DOHH2 (cell line): ENCODE data around the gene APBB1.

Source experiments
- H3F3A ChIP-seq: fragments of 200-600 bp; sonication (generic), shearing (Covaris generic); 2 replicates; pipeline ENCODE4 v1.6.0; 2016; ENCODE audit warnings: antibody characterized with exemption, mild to moderate bottlenecking; ENCODE audit not compliant: control insufficient read depth, insufficient read depth
- H3K27ac ChIP-seq: fragments of 200-600 bp; sonication (generic); 2 replicates; pipeline ENCODE4 v1.5.1; 2014; ENCODE audit warnings: low read depth, mild to moderate bottlenecking, low read length, moderate library complexity
- H3K27me3 ChIP-seq: fragments of 200-600 bp; sonication (generic); 2 replicates; pipeline ENCODE4 v1.6.1; 2014; ENCODE audit warnings: mild to moderate bottlenecking, low read length, mixed read lengths; ENCODE audit not compliant: control insufficient read depth
- H3K36me3 ChIP-seq: fragments of 200-600 bp; sonication (generic); 2 replicates; pipeline ENCODE4 v1.6.1; 2014; ENCODE audit warnings: mild to moderate bottlenecking, low read length, moderate library complexity, mixed read lengths; ENCODE audit not compliant: control insufficient read depth
- H3K4me1 ChIP-seq: fragments of 200-600 bp; sonication (generic); 2 replicates; pipeline ENCODE4 v1.6.1; 2014; ENCODE audit warnings: mild to moderate bottlenecking, low read length, mixed read lengths; ENCODE audit not compliant: control insufficient read depth
- H3K4me2 ChIP-seq: fragments of 200-600 bp; sonication (generic); 2 replicates; pipeline ENCODE4 v1.6.0; 2014; ENCODE audit warnings: mild to moderate bottlenecking, low read length, moderate library complexity
- H3K4me3 ChIP-seq: fragments of 200-600 bp; sonication (generic); 2 replicates; pipeline ENCODE4 v1.5.1; 2014; ENCODE audit warnings: mild to moderate bottlenecking, low read length, mixed read lengths
- H3K79me2 ChIP-seq: fragments of 200-600 bp; sonication (generic); 2 replicates; pipeline ENCODE4 v1.6.1; 2014; ENCODE audit warnings: mild to moderate bottlenecking, low read length, mixed read lengths; ENCODE audit not compliant: control insufficient read depth
- H3K9me2 ChIP-seq: fragments of 200-600 bp; sonication (generic); replicated peaks from 2 replicates; pipeline ENCODE4 v1.6.1; 2014; ENCODE audit warnings: mild to moderate bottlenecking, low read length, mixed read lengths; ENCODE audit not compliant: control insufficient read depth
- H3K9me3 ChIP-seq: fragments of 200-600 bp; sonication (generic); 2 replicates; pipeline ENCODE4 v1.6.1; 2014; ENCODE audit warnings: antibody characterized with exemption, low read length, mixed read lengths; ENCODE audit not compliant: control insufficient read depth, insufficient read depth
- H4K20me1 ChIP-seq: fragments of 200-600 bp; sonication (generic); 2 replicates; pipeline ENCODE4 v1.6.0; 2014; ENCODE audit warnings: low read depth, mild to moderate bottlenecking, antibody characterized with exemption, low read length, moderate library complexity; ENCODE audit not compliant: control insufficient read depth, insufficient read depth
- CTCF ChIP-seq: fragments of 200-600 bp; sonication (generic); IDR thresholded peaks from one replicate; pipeline ENCODE4 v1.5.1; 2014; ENCODE audit warnings: antibody characterized with exemption, mild to moderate bottlenecking, low read depth, low read length; ENCODE audit not compliant: poor library complexity, severe bottlenecking
- EZH2phosphoT487 ChIP-seq: fragments of 200-600 bp; sonication (generic); IDR thresholded peaks from 2 replicates; pipeline ENCODE4 v1.6.1; 2017; ENCODE audit warnings: borderline replicate concordance, mild to moderate bottlenecking, antibody characterized with exemption, low read length, moderate library complexity, mixed read lengths

APBB1 gene

GRCh38 chr11:6457581-6458320, 38.9 kb upstream of the APBB1 start:
- Histone ChIP-seq H4K20me1 (no peaks in the 10 kb centered on the region; the same call in 1 of the 2 replicates), H3K4me2 (no peak overlapping the region), H3K27ac (no peak overlapping the region), H3K4me1 (no peaks in the 10 kb centered on the region), H3K27me3 (no peaks in the 10 kb centered on the region), H3K9me2 (no peaks in the 10 kb centered on the region), H3F3A (no peaks in the 10 kb centered on the region), H3K9me3 (no peaks in the 10 kb centered on the region), H3K36me3 (no peaks in the 10 kb centered on the region), H3K79me2 (no peaks in the 10 kb centered on the region), H3K4me3 (no peak overlapping the region)
- TF ChIP-seq EZH2phosphoT487 = no peak
- TF ChIP-seq CTCF = no peak

- Histone ChIP-seq H3K36me3 (no peaks in the 10 kb centered on the region), H3K9me3 (no peaks in the 10 kb centered on the region), H3F3A (no peaks in the 10 kb centered on the region)
Measured at GRCh38 chr11:6456361-6457073, 37.6 kb upstream of the APBB1 start.

GRCh38 chr11:6455070-6455469, 36.2 kb upstream of the APBB1 start:
- Histone ChIP-seq H3K9me3 (no peaks in the 10 kb centered on the region), H3K27me3 (no peaks in the 10 kb centered on the region), H4K20me1 (no peaks in the 10 kb centered on the region; the same call in 1 of the 2 replicates), H3K4me2 (no peak overlapping the region), H3K9me2 (no peaks in the 10 kb centered on the region), H3K79me2 (no peaks in the 10 kb centered on the region), H3F3A (no peaks in the 10 kb centered on the region), H3K27ac (no peak overlapping the region), H3K4me1 (no peaks in the 10 kb centered on the region), H3K4me3 (no peak overlapping the region), H3K36me3 (no peaks in the 10 kb centered on the region)
- no peak for TF ChIP-seq CTCF
- no peak for TF ChIP-seq EZH2phosphoT487

More at GRCh38 chr11:6456361-6457073, 37.6 kb upstream of the APBB1 start:
- H3K27ac ChIP-seq = no peak overlapping the region
- no peaks in the 10 kb centered on the region for H3K9me2 ChIP-seq
- no peaks in the 10 kb centered on the region for H3K27me3 ChIP-seq
- no peaks in the 10 kb centered on the region for H3K79me2 ChIP-seq
- no peak overlapping the region for H3K4me2 ChIP-seq
- H4K20me1 ChIP-seq = no peaks in the 10 kb centered on the region; the same call in 1 of the 2 replicates
- TF ChIP-seq CTCF (no peak), EZH2phosphoT487 (no peak)
- H3K4me3 ChIP-seq = no peak overlapping the region
- H3K4me1 ChIP-seq = no peaks in the 10 kb centered on the region
